Activated T-cell treated with anti-CD3 and anti-CD28 coated beads for 48 hours (primary cell): ENCODE results near the gene PIK3C3.

Experiments
- DNase-seq: peaks from one replicate; pipeline ENCODE4 v3.0.0-alpha.2; 2020; ENCODE audit warnings: low read depth

Gene PIK3C3

DNA sequence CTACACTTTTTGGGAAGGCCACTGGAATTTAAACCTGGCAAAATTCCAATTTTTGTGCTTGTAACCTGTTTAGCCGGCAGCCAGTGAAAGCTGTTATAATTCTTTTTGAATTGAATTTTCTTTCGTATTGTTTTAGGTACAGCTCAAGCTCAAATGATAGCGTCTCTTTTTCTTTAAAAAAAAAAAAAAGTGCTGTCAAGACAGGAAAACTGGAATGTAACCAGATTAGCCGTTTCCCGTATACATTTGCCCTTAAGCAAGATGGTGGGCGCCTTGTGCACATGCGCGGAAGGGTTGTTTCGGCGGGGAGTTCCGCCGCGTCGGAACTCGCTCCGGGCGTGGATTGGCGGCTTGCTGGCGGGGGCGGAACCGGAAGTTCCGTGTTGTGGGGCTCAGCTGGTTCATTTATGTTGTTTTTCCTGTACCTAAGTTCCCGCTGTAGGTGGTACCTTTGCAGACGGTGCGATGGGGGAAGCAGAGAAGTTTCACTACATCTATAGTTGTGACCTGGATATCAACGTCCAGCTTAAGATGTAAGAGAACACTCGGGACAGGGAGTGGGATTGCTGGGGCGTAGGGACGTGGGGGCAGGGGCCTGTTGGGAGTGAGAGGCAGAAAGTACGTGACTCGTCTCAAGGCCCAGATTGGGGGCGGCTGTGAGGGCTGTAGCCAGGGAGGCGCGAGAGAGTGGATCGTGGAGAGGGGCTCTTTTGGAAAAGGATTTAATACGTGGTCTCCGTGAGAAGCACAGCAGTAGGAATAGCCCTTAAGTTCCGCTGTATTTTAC lies at the start of gene PIK3C3:
Gene PIK3C3, plus strand, starts transcription at position 408 of the 787 bp plus-strand sequence. Its CDS starts 58 bp downstream, at position 466.
- DNase-seq: peak; percentile 92

- no peak for DNase-seq
Observed at GRCh38 chr18:41905786-41906527, 49.1 kb upstream of the PIK3C3 start.

DNA sequence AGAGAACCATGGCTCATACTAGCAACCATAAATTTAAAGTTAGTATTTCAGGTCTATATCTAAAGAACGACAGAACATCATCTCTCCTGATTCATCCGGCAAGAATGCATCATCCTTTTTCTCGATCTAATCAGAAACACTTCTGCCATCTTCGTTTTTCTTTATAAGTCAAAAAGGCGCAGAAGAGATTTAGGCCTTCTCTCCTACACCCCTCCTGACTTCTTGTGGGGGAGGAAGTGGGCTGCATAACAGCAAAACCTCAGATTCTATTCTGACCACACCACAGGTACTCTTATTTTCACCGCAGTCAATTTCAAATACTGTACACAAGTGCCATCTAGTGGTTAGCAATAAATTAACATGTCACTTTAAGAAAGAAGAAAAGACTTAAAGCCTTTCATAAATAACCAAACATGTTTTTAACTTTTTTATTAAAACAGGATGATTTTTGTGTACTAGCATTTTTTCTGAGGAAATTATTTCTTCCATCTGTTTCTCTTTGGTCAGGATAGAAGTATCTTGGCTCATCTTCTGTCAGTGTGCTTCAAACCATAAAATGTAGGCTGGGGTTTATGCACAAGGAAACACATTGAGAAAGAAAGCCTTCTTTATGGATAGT lies 48.4 kb upstream of the PIK3C3 start:
- peak; percentile 12 for DNase-seq

DNA sequence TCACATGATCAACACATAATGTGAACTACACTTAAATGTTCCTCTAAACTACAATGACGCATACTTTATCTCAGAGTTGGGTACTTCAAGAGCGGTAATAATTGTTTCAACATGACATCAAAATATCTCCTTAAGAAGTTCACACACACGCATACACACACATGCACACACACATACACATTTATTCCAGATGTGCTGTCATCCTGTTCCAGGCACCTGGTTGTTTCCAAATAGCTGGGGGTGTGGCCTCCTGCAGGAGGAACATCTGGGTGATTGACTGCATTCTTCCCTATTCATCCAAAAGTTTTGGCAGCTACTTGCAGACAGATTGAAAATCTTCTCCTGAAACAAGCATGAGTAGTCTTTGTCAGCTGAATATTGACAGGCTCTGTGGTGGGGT lies 37.9 kb upstream of the PIK3C3 start:
- no peak for DNase-seq

- DNase-seq: no peak
Observed at GRCh38 chr18:41921770-41922169, 33.3 kb upstream of the PIK3C3 start.

DNA sequence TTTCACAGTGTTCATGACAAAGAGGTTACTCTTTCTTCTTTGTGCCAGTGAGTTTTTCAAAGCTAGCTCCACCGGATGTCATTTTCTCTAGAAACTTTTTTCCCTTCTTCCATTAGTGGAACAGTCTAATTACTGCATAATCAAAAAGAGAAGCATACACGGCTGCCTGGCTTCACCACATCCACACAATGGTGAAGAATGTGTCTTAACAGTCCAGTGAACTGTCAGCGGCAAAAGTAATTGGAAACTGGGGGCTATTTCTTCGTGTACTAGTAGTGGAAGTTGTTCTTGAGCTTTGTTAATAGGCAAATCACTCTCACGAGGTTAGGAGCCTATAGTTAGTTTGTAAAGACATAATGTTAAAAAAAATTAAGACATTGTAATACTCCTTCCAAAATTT lies 32.9 kb upstream of the PIK3C3 start:
- DNase-seq: no peak

GRCh38 chr18:41922841-41923240 lies 32.2 kb upstream of the PIK3C3 start:
- no peak for DNase-seq

- no peak for DNase-seq
Observed at GRCh38 chr18:41923446-41923845, 31.6 kb upstream of the PIK3C3 start.

- no peak for DNase-seq
Observed at GRCh38 chr18:41928581-41928980, 26.5 kb upstream of the PIK3C3 start.

GRCh38 chr18:41932899-41933298 lies 22.1 kb upstream of the PIK3C3 start:
- no peak for DNase-seq

- no peak for DNase-seq
Observed at GRCh38 chr18:41933778-41934177, 21.3 kb upstream of the PIK3C3 start.

GRCh38 chr18:41936471-41937134 lies 18.4 kb upstream of the PIK3C3 start:
- DNase-seq: no peak

- no peak for DNase-seq
Observed at GRCh38 chr18:41938445-41938844, 16.6 kb upstream of the PIK3C3 start.

GRCh38 chr18:41939326-41939725 lies 15.7 kb upstream of the PIK3C3 start:
- no peak for DNase-seq

- DNase-seq: no peak
Observed at GRCh38 chr18:41940506-41941215, 14.4 kb upstream of the PIK3C3 start.

DNA sequence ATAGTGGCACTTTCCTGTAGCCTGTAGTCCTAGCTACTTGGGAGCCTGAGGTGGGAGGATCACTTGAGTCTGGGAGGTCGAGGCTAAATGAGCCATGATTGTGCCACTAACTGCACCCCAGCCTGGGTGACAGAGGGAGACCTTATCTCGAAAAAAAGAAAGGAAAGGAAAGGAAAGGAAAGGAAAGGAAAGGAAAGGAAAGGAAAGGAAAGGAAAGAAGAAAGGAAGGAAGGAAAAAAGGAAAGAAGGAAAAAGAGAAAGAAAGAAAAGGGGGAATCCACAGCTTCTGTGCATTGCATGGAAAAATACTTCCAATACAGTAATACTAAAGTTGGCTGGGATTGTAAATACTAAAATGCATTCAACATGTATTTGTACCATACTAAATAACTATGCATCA lies 12.8 kb upstream of the PIK3C3 start:
- DNase-seq: no peak

- no peak for DNase-seq
Observed at GRCh38 chr18:41948544-41949110, 6.4 kb upstream of the PIK3C3 start.

DNA sequence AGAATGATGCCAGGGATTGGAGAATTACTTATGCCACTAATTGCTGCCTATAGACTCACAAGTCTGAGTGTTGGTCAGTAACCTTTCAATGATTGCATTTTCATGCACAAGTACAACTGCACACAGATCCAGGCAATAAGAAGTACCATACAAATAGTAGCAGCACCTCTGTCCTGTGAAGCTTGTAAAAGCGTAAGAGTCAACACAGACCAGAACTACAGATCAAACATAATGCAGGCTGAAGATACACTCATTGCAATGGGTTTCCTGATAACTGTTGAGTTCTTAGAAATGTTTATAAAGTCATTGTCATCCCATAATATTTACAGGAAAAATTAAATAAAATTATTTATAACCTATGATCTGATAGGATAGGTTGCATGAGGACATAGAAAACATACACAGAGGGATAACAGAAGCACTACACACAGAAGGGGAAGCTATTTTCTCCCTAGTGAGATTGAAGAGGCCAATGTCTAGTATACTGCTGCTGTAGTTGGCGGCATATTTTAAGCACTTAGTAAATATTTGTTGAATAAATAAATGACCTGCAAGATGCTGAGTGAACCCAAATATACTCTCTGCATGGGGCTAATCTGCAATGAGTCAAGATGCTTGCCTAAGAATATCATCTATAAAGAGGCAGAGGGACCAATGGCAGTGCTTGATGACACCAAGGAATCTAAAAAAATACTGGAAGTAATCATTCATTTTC lies 5.7 kb upstream of the PIK3C3 start:
- no peak for DNase-seq

DNA sequence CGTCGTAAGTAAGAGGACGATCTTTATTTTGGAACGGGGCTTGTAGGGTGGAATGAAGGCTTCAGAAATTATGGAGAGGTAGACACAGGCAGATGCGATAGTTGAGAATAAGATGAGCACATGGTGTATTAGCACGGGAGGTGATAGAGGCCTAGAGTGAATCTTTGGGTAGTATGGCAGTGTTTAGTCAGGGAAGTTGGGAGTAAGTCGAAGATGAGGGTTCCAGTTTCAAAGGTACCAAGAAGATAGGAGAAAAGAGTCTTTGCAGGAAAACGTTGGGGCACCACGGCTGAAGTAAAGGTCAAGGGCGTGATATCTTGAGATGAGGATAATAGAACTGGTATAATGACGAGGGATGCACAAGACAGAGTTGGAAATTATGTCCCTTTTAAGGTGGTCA lies 654 bp downstream of the PIK3C3 start:
- DNase-seq: no peak

GRCh38 chr18:41959045-41959444 lies 4.0 kb downstream of the PIK3C3 start:
- DNase-seq: no peak
